Sigmoid colon (tissue), 3 donors: ENCODE measurements around the gene AP1M1.

Source experiments
- CTCF ChIP-seq, 4 experiments: fragments of 450-650 bp in 3 of 4; fragments of 200-600 bp in 1 of 4; IDR thresholded peaks; one replicate each; pipeline ENCODE4 v1.5.1; 2016 to 2019; ENCODE audit warnings: antibody characterized with exemption in 4 of 4, mild to moderate bottlenecking in 3 of 4, moderate library complexity in 2 of 4
- POLR2A ChIP-seq, 2 donors: fragments of 450-650 bp; IDR thresholded peaks; one replicate each; pipeline ENCODE4 v1.6.1; 2016; ENCODE audit warnings: antibody characterized with exemption in 2 of 2, mild to moderate bottlenecking in 2 of 2, moderate library complexity in 2 of 2

- TF ChIP-seq CTCF (IDR thresholded peaks at IDR 0.05) (no peak), POLR2A (IDR thresholded peaks at IDR 0.05) (no peak)
Measured at GRCh38 chr19:16157601-16158000, 40.1 kb upstream of the AP1M1 start.
